BJ (cell line): ENCODE results near the gene KRT15. TPM values are rescaled to one million over a fixed set of nuclear protein-coding genes. Genes with fewer than 3 reads are reported as not detected.

ENCODE experiments used
- CTCF ChIA-PET: fragments of 350-600 bp; formaldehyde crosslinking; extraction: SDS; loops from one replicate; lab custom pipeline; 2021; ENCODE audit warnings: antibody characterized with exemption, inconsistent platforms; lab: Yijun Ruan, JAX
- POLR2A ChIA-PET: fragments of 300-600 bp; sonication (Branson Sonifier 250); formaldehyde crosslinking; extraction: SDS; loops from one replicate; lab custom pipeline; 2021; ENCODE audit warnings: antibody characterized with exemption; lab: Charles Lee
- DNase-seq: peaks from one replicate; pipeline ENCODE4 v3.0.0-alpha.2; 2011; ENCODE audit warnings: low read depth
- H3K27me3 ChIP-seq: 2 replicates; pipeline ENCODE4 v1.6.0; 2011; ENCODE audit warnings: low read length; ENCODE audit not compliant: control insufficient read depth, insufficient read depth
- H3K36me3 ChIP-seq: 2 replicates; pipeline ENCODE4 v1.5.1; 2011; ENCODE audit warnings: low read length; ENCODE audit not compliant: control insufficient read depth, insufficient read depth
- H3K4me3 ChIP-seq: 2 replicates; pipeline ENCODE4 v1.5.1; 2011; ENCODE audit warnings: low read depth, mild to moderate bottlenecking, control low read depth, low read length
- polyA plus RNA-seq: library from polyadenylated mRNA; depleted of rRNA; stranded (reverse); fragments of >200 nt; gene quantifications from 2 replicates; pipeline ENCODE4 v1.2.3, GENCODE V29; 2011
- TF ChIP-seq, protein P1 (sequence below): IDR thresholded peaks from 2 replicates; pipeline ENCODE4 v1.5.1; 2011; ENCODE audit warnings: low read depth, mild to moderate bottlenecking, control low read depth, inconsistent platforms, low read length, moderate library complexity; ENCODE audit not compliant: insufficient read depth

The KRT15 gene
- polyA plus RNA-seq, 1 experiment, result 2.7 TPM

DNA sequence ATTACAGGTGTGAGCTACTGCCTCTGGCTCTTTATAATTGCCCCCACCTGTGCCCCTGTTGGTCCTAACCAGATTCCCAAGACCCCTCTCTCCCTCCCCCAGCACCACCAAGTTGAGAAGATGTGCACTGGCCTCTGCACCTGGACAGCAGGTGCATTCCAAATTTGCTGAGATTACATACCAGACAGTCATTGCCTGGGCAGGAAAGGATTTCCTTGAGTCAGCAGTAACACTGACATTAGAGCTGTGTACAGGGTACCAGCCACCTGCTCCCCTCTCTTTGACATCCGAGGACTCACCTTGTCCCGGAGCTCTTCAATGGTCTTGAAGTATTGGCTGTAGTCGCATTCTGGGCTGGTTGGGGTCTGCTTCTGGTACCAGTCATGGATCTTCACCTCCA lies 659 bp downstream of the KRT15 start:
- no peaks in the 10 kb centered on the region for H3K36me3 ChIP-seq
- no peak for DNase-seq
- no peak overlapping the region for H3K4me3 ChIP-seq
- ChIA-PET POLR2A (no interaction called here), CTCF (interaction anchor here (1.1 kb wide), 1 partner anchor 130 kb away, joined by 4 read pairs; no protein-coding TSS in a partner anchor)
- TF ChIP-seq, protein P1, sequence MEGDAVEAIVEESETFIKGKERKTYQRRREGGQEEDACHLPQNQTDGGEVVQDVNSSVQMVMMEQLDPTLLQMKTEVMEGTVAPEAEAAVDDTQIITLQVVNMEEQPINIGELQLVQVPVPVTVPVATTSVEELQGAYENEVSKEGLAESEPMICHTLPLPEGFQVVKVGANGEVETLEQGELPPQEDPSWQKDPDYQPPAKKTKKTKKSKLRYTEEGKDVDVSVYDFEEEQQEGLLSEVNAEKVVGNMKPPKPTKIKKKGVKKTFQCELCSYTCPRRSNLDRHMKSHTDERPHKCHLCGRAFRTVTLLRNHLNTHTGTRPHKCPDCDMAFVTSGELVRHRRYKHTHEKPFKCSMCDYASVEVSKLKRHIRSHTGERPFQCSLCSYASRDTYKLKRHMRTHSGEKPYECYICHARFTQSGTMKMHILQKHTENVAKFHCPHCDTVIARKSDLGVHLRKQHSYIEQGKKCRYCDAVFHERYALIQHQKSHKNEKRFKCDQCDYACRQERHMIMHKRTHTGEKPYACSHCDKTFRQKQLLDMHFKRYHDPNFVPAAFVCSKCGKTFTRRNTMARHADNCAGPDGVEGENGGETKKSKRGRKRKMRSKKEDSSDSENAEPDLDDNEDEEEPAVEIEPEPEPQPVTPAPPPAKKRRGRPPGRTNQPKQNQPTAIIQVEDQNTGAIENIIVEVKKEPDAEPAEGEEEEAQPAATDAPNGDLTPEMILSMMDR, result no peak
- no peaks in the 10 kb centered on the region for H3K27me3 ChIP-seq

DNA sequence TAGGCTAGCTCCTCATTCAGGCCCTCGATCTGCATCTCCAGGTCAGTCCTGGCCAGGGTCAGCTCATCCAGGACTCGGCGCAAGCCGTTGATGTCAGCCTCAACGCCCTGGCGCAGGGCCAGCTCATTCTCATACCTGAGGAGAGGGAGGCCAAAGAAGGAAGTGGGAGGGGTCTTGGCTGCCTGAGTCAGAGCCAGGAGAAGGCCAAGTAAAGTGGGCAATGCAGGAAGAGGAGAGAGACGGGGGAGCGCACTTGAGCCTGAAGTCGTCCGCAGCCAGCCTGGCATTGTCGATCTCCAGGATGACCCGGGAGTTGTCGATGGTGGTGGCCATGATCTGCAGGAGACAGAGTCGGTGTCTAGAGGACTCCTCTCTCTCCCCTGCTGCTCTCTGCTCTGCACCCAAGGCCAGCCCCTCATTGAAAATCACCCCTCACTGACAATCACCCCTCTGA lies 1.8 kb downstream of the KRT15 start:
- no peak for DNase-seq
- Histone ChIP-seq H3K27me3 (no peaks in the 10 kb centered on the region), H3K36me3 (no peaks in the 10 kb centered on the region), H3K4me3 (no peak overlapping the region)
- TF ChIP-seq, protein P1, result no peak
- POLR2A ChIA-PET, result no interaction called here
- CTCF ChIA-PET, result interaction anchor here (1.1 to 2.9 kb wide), 2 partner anchors 21 to 131 kb away, joined by 4 to 8 read pairs; no protein-coding TSS in a partner anchor

DNA sequence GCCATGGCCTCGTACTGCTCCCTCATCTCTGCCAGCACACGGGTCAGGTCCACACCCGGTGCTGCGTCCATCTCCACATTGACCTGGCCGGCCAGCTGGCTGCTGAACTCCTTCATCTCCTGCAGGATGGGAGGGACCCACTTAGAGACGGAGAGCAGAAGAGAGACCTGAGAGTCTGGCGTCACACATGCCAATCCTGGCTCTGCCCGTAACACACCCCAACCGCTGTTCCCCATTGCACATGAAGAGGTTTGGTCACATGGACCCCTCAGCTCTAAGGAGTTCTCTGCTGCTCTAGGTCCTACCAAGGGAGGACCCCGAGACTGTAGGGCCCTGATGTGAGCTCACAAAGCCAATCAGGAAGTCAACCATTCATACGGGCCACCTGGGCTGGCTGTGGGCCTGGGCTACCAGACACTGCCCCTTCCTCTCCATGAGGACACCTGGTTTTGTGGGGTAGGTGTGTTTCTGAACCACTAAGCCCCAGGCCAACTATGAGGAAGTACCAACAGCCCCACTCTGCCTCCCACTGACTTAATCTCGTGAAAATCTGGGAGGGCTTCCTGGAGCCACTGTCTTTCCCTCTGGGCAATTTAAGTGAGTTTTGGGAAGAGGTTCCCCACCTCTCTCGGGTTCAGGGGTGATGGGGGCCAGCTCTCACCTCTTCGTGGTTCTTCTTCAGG lies 2.4 kb downstream of the KRT15 start:
- DNase-seq, result no peak
- CTCF ChIA-PET, result interaction anchor here (2.9 kb wide), 1 partner anchor 20 kb away, joined by 8 read pairs; no protein-coding TSS in a partner anchor
- POLR2A ChIA-PET, result no interaction called here
- no peak overlapping the region for H3K4me3 ChIP-seq
- no peaks in the 10 kb centered on the region for H3K27me3 ChIP-seq
- TF ChIP-seq, protein P1, result no peak
- H3K36me3 ChIP-seq, result no peaks in the 10 kb centered on the region

DNA sequence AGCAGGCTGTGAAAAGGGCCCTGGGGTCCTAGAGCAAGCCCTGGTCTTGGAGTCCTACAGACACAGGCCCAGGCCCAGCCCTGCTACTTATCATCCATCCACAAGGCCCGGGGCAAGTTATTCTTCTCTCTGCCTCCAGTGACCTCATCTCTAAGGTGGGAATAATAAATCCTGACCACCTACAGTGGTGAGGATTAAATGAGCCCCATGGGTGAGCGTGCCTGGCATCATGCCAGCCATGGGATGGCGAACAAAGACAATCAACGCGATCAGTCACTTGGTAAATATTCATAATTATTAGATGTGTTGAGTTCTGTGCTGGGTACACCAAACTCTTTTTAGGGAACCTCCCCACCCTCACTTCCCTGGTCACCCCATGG lies 5.5 kb downstream of the KRT15 start:
- ChIA-PET CTCF (no interaction called here), POLR2A (no interaction called here)
- H3K36me3 ChIP-seq, result no peaks in the 10 kb centered on the region
- H3K27me3 ChIP-seq, result no peaks in the 10 kb centered on the region
- no peak for DNase-seq
- TF ChIP-seq, protein P1, result no peak
- H3K4me3 ChIP-seq, result no peak overlapping the region

DNA sequence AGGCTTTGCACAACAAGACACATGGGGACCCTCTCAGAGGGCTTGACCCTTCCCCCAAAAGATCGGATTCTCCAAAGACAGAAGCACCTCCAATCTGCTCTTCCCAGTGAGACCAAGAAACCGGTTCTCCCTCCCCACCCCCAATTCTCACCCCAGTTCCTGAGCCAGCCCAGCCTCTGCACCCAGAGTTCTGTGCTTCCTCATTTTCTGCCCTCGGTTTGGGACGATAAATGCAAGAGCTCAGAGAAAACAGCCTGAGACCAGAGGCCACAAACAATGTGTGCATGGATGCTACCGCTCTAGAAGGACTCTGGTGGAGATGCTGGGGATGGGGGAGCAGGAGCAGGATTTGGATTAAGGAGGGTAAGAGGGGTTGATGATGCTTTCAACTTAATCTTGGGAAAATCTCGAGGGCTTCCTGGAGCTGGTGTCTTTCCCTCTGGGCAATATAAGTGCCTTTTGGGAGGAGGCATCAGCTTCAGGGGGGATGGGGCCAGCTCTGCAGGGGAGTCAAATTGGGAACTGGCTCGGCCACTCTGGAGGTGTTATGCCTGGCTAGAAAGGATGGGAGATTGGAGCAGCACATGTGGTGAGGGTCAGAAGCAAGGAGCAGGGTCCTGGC lies 6.0 kb downstream of the KRT15 start:
- Histone ChIP-seq H3K36me3 (no peaks in the 10 kb centered on the region), H3K4me3 (no peak overlapping the region), H3K27me3 (no peaks in the 10 kb centered on the region)
- TF ChIP-seq, protein P1, result no peak
- DNase-seq, result no peak
- ChIA-PET CTCF (interaction anchor here (0.6 to 1.0 kb wide), 2 partner anchors 58 to 658 kb away, joined by 3 to 4 read pairs; no protein-coding TSS in a partner anchor), POLR2A (no interaction called here)
